IMR-90 (cell line): ENCODE measurements around the gene PPP2R2D. TPM values are rescaled to one million over a fixed set of nuclear protein-coding genes. Genes with fewer than 3 reads are reported as not detected.

ENCODE experiments used
- ATAC-seq: fragments of 200-7000 bp; cut with Tn5 transposase; 2 replicates; pipeline ENCODE4 v1.9.1; 2020; ENCODE audit warnings: low read depth, mild to moderate bottlenecking, moderate library complexity
- BruUV-seq: library from RNA; stranded (reverse); fragments of 400-500 nt; replicated peaks from 2 replicates; lab custom pipeline; 2021; lab: Mats Ljungman, UMichigan
- CTCF ChIA-PET: fragments of 300-600 bp; formaldehyde crosslinking; extraction: SDS; loops from one replicate; lab custom pipeline; 2021; ENCODE audit warnings: antibody characterized with exemption; lab: Yijun Ruan, JAX
- POLR2A ChIA-PET: fragments of 300-600 bp; sonication (Branson Sonifier 250); formaldehyde crosslinking; loops from one replicate; lab custom pipeline; 2022; ENCODE audit warnings: antibody characterized with exemption; ENCODE audit not compliant: unreplicated experiment; lab: Charles Lee
- DNase-seq: peaks from one replicate; pipeline ENCODE4 v3.0.0; 2013
- H2AFZ ChIP-seq: replicated peaks from 2 replicates; pipeline ENCODE3; 2013; ENCODE audit warnings: low read length, mild to moderate bottlenecking; ENCODE audit not compliant: poor library complexity
- H2AK5ac ChIP-seq: 2 replicates; pipeline ENCODE4 v1.6.1; 2013; ENCODE audit warnings: low read depth, low read length, inconsistent platforms
- H2AK9ac ChIP-seq: replicated peaks from 2 replicates; pipeline ENCODE3; 2013; ENCODE audit warnings: mild to moderate bottlenecking, low read depth, low read length, moderate library complexity; ENCODE audit not compliant: poor library complexity
- H2BK120ac ChIP-seq: 2 replicates; pipeline ENCODE4 v1.6.1; 2013; ENCODE audit warnings: low read depth, low read length, inconsistent platforms
- H2BK15ac ChIP-seq: 3 replicates; pipeline ENCODE4 v1.6.1; 2013; ENCODE audit warnings: low read depth, low read length, inconsistent platforms
- H2BK20ac ChIP-seq: 2 replicates; pipeline ENCODE4 v1.6.1; 2013; ENCODE audit warnings: low read depth, mild to moderate bottlenecking, inconsistent platforms, low read length, moderate library complexity
- H2BK5ac ChIP-seq: 2 replicates; pipeline ENCODE4 v1.6.1; 2013; ENCODE audit warnings: mild to moderate bottlenecking, low read depth, low read length, inconsistent platforms; ENCODE audit not compliant: poor library complexity, severe bottlenecking
- H3K14ac ChIP-seq: replicated peaks from 2 replicates; pipeline ENCODE4 v1.6.1; 2013; ENCODE audit warnings: low read depth, low read length, inconsistent platforms
- H3K18ac ChIP-seq: 2 replicates; pipeline ENCODE4 v1.6.1; 2013; ENCODE audit warnings: low read depth, low read length, control low read depth
- H3K23ac ChIP-seq: 2 replicates; pipeline ENCODE4 v1.6.1; 2013; ENCODE audit warnings: low read depth, low read length, inconsistent platforms
- H3K27ac ChIP-seq: 2 replicates; pipeline ENCODE4 v1.5.1; 2013; ENCODE audit warnings: mild to moderate bottlenecking, control low read depth, low read length; ENCODE audit not compliant: insufficient read depth
- H3K27me3 ChIP-seq: 2 replicates; pipeline ENCODE4 v1.6.1; 2013; ENCODE audit warnings: low read length; ENCODE audit not compliant: control insufficient read depth, insufficient read depth
- H3K36me3 ChIP-seq: 2 replicates; pipeline ENCODE4 v1.6.1; 2013; ENCODE audit warnings: low read length, mixed read lengths; ENCODE audit not compliant: control insufficient read depth, insufficient read depth
- H3K4ac ChIP-seq: 2 replicates; pipeline ENCODE4 v1.6.1; 2013; ENCODE audit warnings: low read depth, low read length, inconsistent platforms
- H3K4me1 ChIP-seq: 2 replicates; pipeline ENCODE4 v1.6.1; 2013; ENCODE audit warnings: low read length, mixed read lengths; ENCODE audit not compliant: control insufficient read depth, insufficient read depth
- H3K4me2 ChIP-seq: 2 replicates; pipeline ENCODE4 v1.6.1; 2013; ENCODE audit warnings: low read depth, mild to moderate bottlenecking, control low read depth, low read length, moderate library complexity
- H3K4me3 ChIP-seq: 2 replicates; pipeline ENCODE4 v1.5.1; 2013; ENCODE audit warnings: low read depth, mild to moderate bottlenecking, control low read depth, low read length, moderate library complexity; ENCODE audit not compliant: insufficient read depth
- H3K56ac ChIP-seq: 2 replicates; pipeline ENCODE4 v1.6.1; 2013; ENCODE audit warnings: low read length, inconsistent platforms; ENCODE audit not compliant: insufficient read depth; ENCODE audit errors: extremely low read depth
- H3K79me1 ChIP-seq, 2 experiments: 2 replicates each; pipeline ENCODE4 v1.6.1; 2013; ENCODE audit warnings: low read length in 2 of 2, inconsistent platforms in 1 of 2, low read depth in 1 of 2
- H3K9ac ChIP-seq: 2 replicates; pipeline ENCODE4 v1.6.1; 2013; ENCODE audit warnings: low read depth, low read length, control low read depth
- H3K9me1 ChIP-seq: 2 replicates; pipeline ENCODE4 v1.6.1; 2013; ENCODE audit warnings: low read length, inconsistent platforms; ENCODE audit not compliant: insufficient read depth
- H3K9me3 ChIP-seq: 2 replicates; pipeline ENCODE4 v1.6.1; 2013; ENCODE audit warnings: low read length; ENCODE audit not compliant: control insufficient read depth, insufficient read depth
- H4K20me1 ChIP-seq: 2 replicates; pipeline ENCODE4 v1.6.1; 2013; ENCODE audit warnings: low read length, inconsistent platforms; ENCODE audit not compliant: insufficient read depth
- H4K5ac ChIP-seq: 2 replicates; pipeline ENCODE4 v1.6.1; 2013; ENCODE audit warnings: mild to moderate bottlenecking, low read depth, low read length, control low read depth
- H4K8ac ChIP-seq, 2 experiments: 2 replicates each; pipeline ENCODE4 v1.6.1; 2013; ENCODE audit warnings: low read depth in 2 of 2, low read length in 2 of 2, control low read depth in 1 of 2, inconsistent platforms in 1 of 2
- H4K91ac ChIP-seq: 2 replicates; pipeline ENCODE4 v1.6.1; 2013; ENCODE audit warnings: low read depth, low read length, inconsistent platforms; ENCODE audit not compliant: insufficient read depth
- BHLHE40 ChIP-seq: fragments of 150-350 bp; IDR thresholded peaks from 2 replicates; pipeline ENCODE4 v1.6.1; 2016; ENCODE audit warnings: mild to moderate bottlenecking, low read depth, low read length
- CEBPB ChIP-seq: IDR thresholded peaks from 2 replicates; pipeline ENCODE4 v1.6.1; 2012; ENCODE audit warnings: low read depth, low read length, improper control_type of control experiment
- CHD1 ChIP-seq: IDR thresholded peaks from 2 replicates; pipeline ENCODE4 v1.6.1; 2012; ENCODE audit warnings: low read depth, low read length, improper control_type of control experiment
- CTCF ChIP-seq: conservative IDR thresholded peaks from 2 replicates; pipeline ENCODE4 v1.5.1; 2012; ENCODE audit warnings: mild to moderate bottlenecking, low read depth, low read length, improper control_type of control experiment
- ELK1 ChIP-seq: fragments of 150-350 bp; IDR thresholded peaks from 2 replicates; pipeline ENCODE4 v1.6.1; 2016; ENCODE audit warnings: low read depth, mild to moderate bottlenecking, low read length, moderate library complexity, borderline replicate concordance
- FOS ChIP-seq: fragments of 150-350 bp; IDR thresholded peaks from 2 replicates; pipeline ENCODE4 v1.6.1; 2016; ENCODE audit warnings: low read depth, low read length
- MAFK ChIP-seq: IDR thresholded peaks from 2 replicates; pipeline ENCODE4 v1.6.1; 2012; ENCODE audit warnings: low read depth, low read length, improper control_type of control experiment
- MAZ ChIP-seq: IDR thresholded peaks from 2 replicates; pipeline ENCODE4 v1.6.1; 2012; ENCODE audit warnings: low read depth, mild to moderate bottlenecking, low read length, improper control_type of control experiment, moderate library complexity, borderline replicate concordance
- MXI1 ChIP-seq: IDR thresholded peaks from 2 replicates; pipeline ENCODE4 v1.6.1; 2012; ENCODE audit warnings: low read depth, mild to moderate bottlenecking, low read length, moderate library complexity, borderline replicate concordance
- NFE2L2 ChIP-seq: fragments of 150-350 bp; IDR thresholded peaks from 2 replicates; pipeline ENCODE4 v1.6.1; 2016; ENCODE audit warnings: low read depth, mild to moderate bottlenecking, low read length
- POLR2A ChIP-seq: IDR thresholded peaks from 2 replicates; pipeline ENCODE4 v1.6.1; 2012; ENCODE audit warnings: mild to moderate bottlenecking, low read depth, low read length
- RAD21 ChIP-seq: IDR thresholded peaks from 2 replicates; pipeline ENCODE4 v1.6.1; 2012; ENCODE audit warnings: low read length, improper control_type of control experiment
- RCOR1 ChIP-seq: IDR thresholded peaks from 2 replicates; pipeline ENCODE4 v1.6.1; 2012; ENCODE audit warnings: mild to moderate bottlenecking, low read length, improper control_type of control experiment; ENCODE audit not compliant: insufficient replicate concordance
- RFX5 ChIP-seq: IDR thresholded peaks from 2 replicates; pipeline ENCODE4 v1.8.0; 2012; ENCODE audit warnings: low read depth, mild to moderate bottlenecking, low read length, moderate library complexity
- SMC3 ChIP-seq: fragments of 150-350 bp; IDR thresholded peaks from 2 replicates; pipeline ENCODE4 v1.6.1; 2016; ENCODE audit warnings: low read depth, mild to moderate bottlenecking, antibody characterized with exemption, low read length, moderate library complexity
- USF2 ChIP-seq: fragments of 150-350 bp; IDR thresholded peaks from 2 replicates; pipeline ENCODE4 v1.6.1; 2017; ENCODE audit warnings: mild to moderate bottlenecking, antibody characterized with exemption, low read length, low read depth
- WGBS, 2 experiments: methylation state at CpG; one replicate each; pipeline versions ENCODE4 v1.1.5 to v1.1.7; 2013; ENCODE audit warnings: missing lambda C conversion rate in 2 of 2; ENCODE audit not compliant: insufficient read length in 1 of 2; ENCODE audit errors: extremely low coverage in 2 of 2; 5-methylcytosine and 5-hydroxymethylcytosine counted together
- dilution Hi-C: fragments of 300-500 bp; cut with HindIII; formaldehyde crosslinking; loops from one replicate; pipeline ENCODE4 v1.14.3; 2018; ENCODE audit warnings: low sequenced_read_pairs; ENCODE audit not compliant: unreplicated experiment
- in situ Hi-C: fragments of 300-500 bp; cut with MboI; formaldehyde crosslinking; loops from 3 replicates; pipeline ENCODE4 v1.14.3; 2019; ENCODE audit warnings: low sequenced_read_pairs, inconsistent platforms, mixed read lengths
- intact Hi-C: fragments of 100-400 bp; cut with micrococcal nuclease; formaldehyde crosslinking; loops from 2 replicates; pipeline ENCODE4 v1.10.0; 2022
- polyA plus RNA-seq, 3 experiments: library from polyadenylated mRNA; depleted of rRNA; stranded (reverse); fragments of >200 nt; gene quantifications; 2 replicates each; pipeline ENCODE4 v1.2.3, GENCODE V29; 2012; ENCODE audit warnings: low replicate concordance in 1 of 3
- total RNA-seq: library from RNA; depleted of rRNA; stranded (reverse); fragments of >200 nt; gene quantifications from 2 replicates; pipeline ENCODE4 v1.2.3, GENCODE V29; 2012

Gene PPP2R2D
- total and polyA plus RNA-seq, 2 of the 4 experiments (the other 2 are of a cell fraction) = 22.8 to 23.8 TPM

GRCh38 chr10:132003282-132003924 is 102.6 kb downstream of the PPP2R2D start:
- no TSS peak for BruUV-seq
- no peak overlapping the region for H3K27ac ChIP-seq
- TF ChIP-seq RCOR1 (no peak), FOS (no peak), CTCF (no peak), ELK1 (no peak), CEBPB (no peak), BHLHE40 (no peak), CHD1 (no peak), RFX5 (no peak), MAFK (no peak), NFE2L2 (no peak), USF2 (no peak), MXI1 (no peak), MAZ (no peak), SMC3 (no peak), RAD21 (no peak), POLR2A (no peak)
- in situ Hi-C loops = loop anchor here (25.0 kb wide), 1 partner anchor 1816 kb away; no protein-coding TSS in a partner anchor
- H3K36me3 ChIP-seq = no peaks in the 10 kb centered on the region
- H2AK9ac ChIP-seq = no peak overlapping the region
- H3K27me3 ChIP-seq = peaks cover 24% of the 10 kb centered on the region
- no peak overlapping the region for H3K18ac ChIP-seq
- 40% methylated on average over 2 of the region's 12 CpGs; no CpG with 5 or more reads in 1 of the 2 experiments for WGBS, 2 experiments
- H2BK20ac ChIP-seq = no peak overlapping the region
- POLR2A ChIA-PET = no interaction called here
- no peak overlapping the region for H4K5ac ChIP-seq
- no peak overlapping the region for H3K4ac ChIP-seq
- no peak overlapping the region for H3K4me2 ChIP-seq
- dilution Hi-C loops = no loop called here
- H2BK120ac ChIP-seq = no peak overlapping the region
- CTCF ChIA-PET = no interaction called here
- H3K9me1 ChIP-seq = peaks cover 3% of the 10 kb centered on the region; the same call in 1 of the 2 replicates
- H4K20me1 ChIP-seq = no peaks in the 10 kb centered on the region
- H3K56ac ChIP-seq = no peak overlapping the region
- H3K23ac ChIP-seq = no peak overlapping the region
- no peak overlapping the region for H2BK5ac ChIP-seq
- no peaks in the 10 kb centered on the region; the same call in 1 of the 2 replicates for H3K4me1 ChIP-seq
- H2BK15ac ChIP-seq = no peak overlapping the region
- H3K4me3 ChIP-seq = no peak overlapping the region
- H3K9ac ChIP-seq = no peak overlapping the region
- ATAC-seq (no peak), DNase-seq (no peak)
- H4K91ac ChIP-seq = no peak overlapping the region
- H3K9me3 ChIP-seq = peaks cover 9% of the 10 kb centered on the region
- H2AK5ac ChIP-seq = no peak overlapping the region
- no peaks in the 10 kb centered on the region for H3K79me1 ChIP-seq
- intact Hi-C loops = no loop called here
- H2AFZ ChIP-seq = no peak overlapping the region
- H4K8ac ChIP-seq = no peak overlapping the region
- no peak overlapping the region for H3K14ac ChIP-seq
